GM20431 (cell line): ENCODE data around the gene CXXC5.

Experiments used
- in situ Hi-C: fragments of 300-500 bp; cut with MseI, MboI; formaldehyde crosslinking; loops from one replicate; pipeline ENCODE4 v1.15.0; 2020; ENCODE audit warnings: low sequenced_read_pairs; ENCODE audit not compliant: unreplicated experiment

Gene CXXC5

GRCh38 chr5:139637438-139638089 lies 10.6 kb upstream of the CXXC5 start:
- in situ Hi-C loops: loop anchor here (10.0 kb wide), 2 partner anchors 57 to 117 kb away; no protein-coding TSS in a partner anchor

GRCh38 chr5:139638090-139638735 lies 9.9 kb upstream of the CXXC5 start:
- in situ Hi-C loops: loop anchor here (10.0 kb wide), 2 partner anchors 57 to 117 kb away; no protein-coding TSS in a partner anchor

DNA sequence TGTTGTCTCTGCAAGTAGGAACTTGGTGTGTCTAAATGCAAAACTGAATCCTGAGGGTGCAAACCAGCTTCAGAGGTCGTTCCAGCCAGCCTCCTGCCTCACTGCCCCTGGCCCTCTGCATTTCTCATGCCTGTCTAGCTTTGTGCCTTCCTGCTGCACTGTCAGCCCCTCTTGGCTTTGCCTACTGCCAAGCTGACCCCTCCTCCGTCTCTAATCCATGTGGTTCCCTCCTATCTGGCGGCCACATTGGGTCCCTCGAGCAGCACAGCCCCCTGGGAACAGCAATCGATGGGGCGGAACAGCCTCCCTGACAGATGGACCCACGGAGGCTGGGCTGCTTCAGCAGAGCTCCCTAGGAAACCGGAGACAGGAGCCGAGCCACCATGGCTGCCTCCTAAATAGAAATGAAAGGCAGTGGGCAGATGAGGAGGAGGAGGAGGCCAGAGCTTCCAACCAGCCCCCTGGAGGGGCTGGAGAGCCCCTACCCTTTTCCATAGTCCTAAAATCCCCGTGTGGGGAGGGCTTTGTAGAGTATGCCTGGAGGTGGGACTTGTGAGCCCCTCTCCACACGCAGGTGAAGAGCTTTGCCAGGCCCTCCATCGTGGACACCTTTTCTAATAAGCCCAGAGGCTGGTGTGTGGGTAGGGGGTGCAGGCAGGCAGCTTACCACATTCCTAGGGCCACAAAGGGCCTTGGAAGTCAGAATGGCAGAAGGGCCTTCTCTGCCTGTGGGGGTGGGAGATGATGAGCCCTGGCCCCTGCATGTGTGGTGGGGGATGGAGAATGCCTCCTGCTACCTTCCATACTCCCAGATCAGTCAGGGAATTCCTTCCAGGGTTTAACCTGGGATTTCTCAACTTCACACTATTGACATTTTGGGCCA lies 9.2 kb upstream of the CXXC5 start:
- in situ Hi-C loops: loop anchor here (10.0 kb wide), 2 partner anchors 56 to 116 kb away; no protein-coding TSS in a partner anchor

DNA sequence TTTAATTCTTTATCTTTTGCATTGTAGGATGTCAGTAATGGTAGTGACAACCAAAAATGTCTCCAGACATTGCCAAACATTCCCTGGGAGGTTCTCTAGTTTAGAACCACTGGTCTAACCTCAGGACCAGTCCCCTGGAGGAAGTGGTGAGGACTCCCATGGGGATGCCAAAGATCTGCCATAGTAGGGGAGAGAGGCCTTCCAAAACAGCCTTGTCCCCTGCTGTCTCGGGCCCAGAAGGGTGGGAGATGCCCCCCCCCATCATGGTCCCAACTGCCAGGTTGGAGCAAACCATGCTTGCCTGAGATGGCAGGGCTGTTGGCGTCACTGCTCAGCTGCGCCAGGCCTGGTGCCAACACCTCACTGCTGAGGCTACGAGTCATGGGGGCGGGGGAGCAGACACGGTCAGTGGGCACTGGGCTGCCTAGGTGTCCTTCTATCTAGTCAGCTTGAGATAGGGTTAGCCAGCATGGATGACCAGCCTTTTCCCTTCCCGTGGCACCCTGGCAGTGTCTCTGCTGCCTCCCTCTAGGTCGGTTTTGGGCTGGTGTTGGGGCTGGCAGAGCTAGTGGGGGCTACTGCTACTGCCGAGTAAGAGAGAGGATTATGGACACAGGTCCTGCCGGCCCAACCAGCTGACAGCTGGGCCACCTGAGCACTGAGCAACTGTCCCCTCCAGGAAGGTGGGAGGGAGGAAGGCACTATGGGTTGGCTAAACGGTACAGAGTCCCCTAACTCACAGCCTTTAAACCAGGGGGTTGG lies 8.3 kb upstream of the CXXC5 start:
- in situ Hi-C loops: loop anchor here (10.0 kb wide), 2 partner anchors 55 to 115 kb away; no protein-coding TSS in a partner anchor

- in situ Hi-C loops: no loop called here
Measured at GRCh38 chr5:139640421-139641115, 7.6 kb upstream of the CXXC5 start.

DNA sequence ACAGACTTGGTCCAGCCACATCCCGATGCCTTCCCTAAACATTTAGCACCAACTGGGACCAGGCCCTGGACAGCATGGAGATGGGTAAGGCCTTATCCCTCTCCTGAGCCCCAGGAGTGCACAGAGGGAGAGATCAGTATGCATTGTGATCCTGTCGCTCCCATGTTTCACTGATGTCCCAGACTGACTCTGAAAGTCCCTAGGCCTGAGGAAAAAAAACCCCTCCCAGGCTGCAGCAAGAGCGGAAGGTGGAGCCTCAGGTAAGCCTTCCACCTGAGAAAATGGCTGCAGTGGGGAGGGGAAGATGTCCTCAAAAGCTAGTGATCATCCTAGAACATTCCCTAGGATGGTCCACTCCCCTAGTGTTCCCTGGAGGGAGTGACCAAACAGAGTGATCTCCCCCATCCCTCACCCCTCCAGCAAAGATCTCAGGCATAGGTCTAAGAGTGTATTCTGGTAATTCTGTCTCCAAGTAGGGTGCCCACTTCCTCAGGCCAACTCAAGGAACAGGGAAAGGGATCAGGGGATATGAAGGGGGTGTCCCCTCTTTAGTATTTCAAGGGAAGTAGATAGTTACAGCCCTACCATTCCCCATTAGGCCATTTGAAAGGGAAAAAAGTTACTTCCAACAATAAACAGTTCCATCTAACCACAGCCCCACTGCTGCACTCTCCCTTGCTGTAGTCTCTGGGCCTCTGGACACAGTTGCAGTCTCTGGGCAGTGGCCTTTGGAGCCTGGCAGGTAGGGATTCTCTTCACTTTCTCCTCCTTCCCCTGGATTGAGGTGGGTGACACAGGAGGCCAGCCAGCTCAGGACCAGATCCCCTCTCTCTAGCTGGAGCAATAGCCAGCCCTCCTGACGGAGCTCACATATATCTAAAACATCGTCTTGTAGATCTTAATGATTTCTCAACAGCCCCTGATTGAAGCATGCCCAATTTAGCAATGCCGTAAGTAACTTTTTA lies 6.8 kb upstream of the CXXC5 start:
- in situ Hi-C loops: no loop called here

DNA sequence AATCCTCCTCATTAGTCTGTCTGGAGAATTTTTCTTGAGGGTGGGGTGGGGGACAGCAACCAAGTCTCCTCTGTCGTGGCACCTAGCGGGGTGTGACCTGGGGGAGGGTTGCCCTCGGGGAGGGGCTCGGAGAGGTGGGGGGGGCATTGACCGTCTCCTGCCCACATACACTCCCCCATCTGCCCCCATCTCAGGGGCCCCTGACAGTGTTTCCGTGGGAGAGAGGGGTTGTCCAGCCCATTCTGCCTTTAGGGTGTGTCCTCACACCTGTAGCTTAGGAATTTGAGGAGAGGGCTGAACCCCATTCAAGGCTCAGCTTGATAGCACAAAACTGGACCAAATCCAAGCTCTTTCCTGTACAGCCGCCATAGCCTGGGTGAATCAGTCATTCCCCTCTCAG lies 5.9 kb upstream of the CXXC5 start:
- in situ Hi-C loops: no loop called here

DNA sequence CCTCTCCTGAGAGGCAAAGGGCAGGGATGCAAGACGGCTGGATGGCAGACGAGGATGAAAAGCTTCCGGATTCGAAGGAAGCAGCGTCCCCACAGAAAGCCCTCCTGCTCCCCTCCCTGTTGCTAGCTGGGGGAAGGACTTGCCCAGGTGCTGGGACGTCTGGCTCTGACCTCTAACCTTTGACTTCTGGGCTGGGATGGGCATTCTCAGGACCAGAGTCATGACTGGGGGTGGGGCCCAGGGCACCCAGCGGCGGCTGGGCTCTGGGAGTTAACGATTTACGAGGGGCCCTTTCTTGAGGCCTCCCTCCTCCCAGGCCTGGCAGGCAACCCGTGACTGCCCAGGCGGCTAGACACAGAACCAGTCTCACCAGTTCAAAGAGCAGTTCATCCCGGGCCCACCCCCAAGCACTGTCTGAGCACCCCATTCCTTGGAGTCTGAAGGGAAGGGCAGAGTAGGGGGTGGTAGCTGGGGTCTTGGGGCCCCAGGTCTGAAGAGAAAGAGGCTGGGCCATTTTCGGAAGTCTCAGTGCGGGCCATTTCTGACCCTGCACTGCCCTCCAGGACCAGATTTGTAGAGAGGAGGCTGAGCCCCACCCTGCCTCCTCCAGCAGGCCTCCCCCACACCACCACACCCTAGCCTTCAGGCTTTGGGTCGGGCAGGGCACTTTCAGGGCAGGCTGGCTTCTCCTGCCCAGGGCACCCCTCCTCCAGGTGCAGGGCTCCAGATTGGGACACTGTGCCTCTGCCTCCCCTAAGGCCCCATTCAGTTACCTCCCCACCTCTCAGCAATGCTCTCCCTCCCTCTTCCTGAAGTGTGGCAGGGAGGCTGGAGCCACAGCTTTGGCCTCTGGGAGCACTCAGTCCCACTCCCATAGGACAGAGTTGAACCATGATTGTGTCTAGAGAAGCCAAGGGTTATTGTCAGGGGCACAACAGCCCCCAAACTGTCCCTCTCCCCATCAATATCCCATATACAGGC lies 5.0 kb upstream of the CXXC5 start:
- in situ Hi-C loops: no loop called here

GRCh38 chr5:139644001-139644456 lies 4.1 kb upstream of the CXXC5 start:
- in situ Hi-C loops: no loop called here

DNA sequence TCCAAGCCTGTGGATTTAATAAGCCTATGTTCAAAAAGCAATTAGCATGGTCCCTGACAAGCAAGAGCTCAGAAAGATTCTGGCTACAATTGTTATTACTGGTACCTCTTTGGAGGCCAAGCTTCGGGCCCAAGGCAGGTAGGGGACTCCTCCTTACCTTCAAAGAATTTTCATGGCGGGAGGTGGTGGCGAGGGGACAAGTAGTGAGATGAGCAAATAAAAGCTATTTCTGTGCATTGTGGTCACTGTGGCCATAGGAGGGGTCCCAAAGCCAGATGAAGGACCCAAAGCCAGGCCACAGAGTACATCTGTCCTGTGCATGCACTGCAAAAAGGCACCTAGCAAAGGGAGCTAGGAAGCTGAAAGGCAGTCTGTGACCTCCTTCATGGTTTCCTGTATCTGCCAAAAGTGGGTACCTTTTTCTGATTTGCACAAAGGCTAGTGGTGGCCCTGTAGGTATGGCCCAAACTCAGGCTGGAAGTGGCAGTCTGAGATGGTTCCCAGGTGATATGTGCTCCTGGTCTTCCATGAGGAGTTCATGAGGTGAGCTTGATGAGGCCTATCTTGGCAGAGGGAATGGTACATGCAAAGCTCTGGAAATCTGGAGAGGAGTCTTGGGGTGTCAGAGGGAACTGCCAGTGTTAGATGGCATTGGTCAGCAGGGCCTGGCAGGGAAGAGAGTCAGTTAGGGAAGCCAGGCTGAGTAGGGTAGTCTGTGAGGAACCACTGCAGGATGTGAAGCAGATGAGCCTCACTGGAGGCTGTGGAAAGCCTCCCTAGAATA lies 3.3 kb upstream of the CXXC5 start:
- in situ Hi-C loops: no loop called here

DNA sequence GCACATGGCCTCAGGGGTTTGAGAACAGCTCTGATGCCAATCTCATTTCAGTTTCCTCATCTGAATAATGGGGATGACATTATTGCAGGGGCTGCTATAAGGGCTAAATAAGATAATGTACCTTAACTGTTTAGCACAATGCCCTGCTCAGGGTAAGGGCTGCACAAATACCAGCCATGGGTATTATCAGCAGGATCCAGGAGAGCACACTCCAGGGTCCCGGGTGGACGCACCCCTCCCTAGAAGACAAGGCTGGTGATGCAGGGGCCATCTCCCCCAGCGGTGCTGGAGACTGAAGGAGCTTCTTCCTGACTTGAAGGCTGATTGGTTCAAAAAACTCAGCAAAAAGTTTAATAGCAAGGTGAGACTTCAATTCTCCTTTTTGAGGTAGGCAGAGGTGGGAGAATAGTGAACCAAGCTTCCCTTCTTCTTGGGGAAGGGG lies 2.7 kb upstream of the CXXC5 start:
- in situ Hi-C loops: no loop called here

DNA sequence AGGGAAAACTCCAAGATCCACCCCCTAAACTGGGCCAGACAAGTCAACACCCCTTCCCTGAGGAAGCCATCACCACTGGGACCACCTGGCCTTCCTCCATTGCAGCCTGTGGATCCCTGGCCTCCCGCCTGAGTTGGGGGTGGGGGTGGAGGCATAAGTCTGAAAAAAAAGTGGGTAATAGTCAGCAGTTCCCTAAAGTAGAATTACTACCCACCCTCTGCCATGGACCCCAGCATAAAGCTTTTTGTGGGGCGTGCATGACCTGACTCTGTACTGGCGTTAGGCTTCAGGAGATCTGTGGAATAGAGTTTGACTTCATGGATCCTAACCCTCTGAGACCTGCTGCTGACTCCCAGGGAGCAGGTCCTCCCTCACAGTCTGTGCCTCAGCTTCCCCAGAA lies 2.0 kb upstream of the CXXC5 start:
- in situ Hi-C loops: no loop called here

DNA sequence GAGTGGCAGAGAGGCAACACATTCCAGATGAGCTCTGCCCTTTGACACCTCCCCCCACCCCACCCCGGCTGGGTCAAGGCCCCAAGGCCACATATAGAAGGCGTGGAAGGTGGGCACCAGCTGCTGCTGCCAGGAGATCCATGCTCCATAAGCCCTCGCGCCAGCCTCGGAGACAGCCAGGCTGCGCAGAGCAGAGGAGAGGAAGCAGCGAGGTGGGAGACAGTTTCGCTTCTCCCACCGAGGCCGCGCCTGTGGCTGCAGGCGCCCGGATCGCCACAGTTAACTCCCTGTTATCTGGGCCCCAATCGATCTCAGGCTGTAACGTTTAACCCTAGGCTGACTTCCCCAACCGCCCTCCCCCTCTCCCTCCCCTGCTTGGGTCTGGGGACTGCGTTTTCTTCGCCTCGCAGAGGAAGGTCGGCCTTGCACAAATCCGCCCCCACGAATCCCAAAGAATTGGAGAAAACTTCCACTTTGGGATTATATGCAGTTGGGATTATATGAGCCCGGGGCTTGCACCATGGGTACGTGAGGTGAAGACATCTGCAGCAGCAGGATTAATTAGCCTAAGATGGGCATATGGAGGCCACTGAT lies 1.1 kb upstream of the CXXC5 start:
- in situ Hi-C loops: no loop called here

DNA sequence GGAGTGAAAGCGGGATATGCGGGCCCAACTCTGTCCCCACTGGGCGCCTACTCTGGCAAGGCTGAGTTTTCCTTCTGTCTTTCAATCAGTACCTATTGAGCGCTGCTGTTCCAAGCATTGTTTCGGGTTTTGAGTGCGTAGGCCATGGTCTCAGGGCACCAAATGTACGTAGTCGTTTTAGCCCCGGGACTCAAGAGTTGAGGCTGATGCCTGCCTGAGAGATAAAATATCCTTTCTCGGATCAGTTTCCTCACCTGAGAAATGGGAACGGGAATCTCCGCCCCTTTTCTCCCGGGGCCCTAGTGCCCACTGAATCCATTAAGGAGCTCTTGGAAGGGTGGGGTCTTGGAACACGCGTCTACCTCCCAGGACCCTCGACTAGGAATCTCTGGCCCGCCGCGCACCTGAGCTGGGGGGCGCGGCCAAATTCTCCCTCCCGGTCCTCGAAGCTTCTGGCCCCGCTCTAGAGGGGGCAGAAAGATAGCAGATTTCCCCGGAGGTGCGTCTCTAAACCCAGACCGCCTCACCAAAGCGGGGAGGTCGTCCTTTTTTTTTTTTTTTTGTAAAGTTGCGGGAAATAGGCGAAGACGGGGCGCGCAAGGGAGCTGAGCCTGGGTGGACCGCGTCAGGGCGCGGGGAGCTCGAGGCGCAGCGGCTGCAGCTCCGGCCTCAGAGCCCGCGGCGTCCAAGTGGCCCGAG lies 494 bp upstream of the CXXC5 start:
- in situ Hi-C loops: no loop called here
